CD4-positive, alpha-beta T cell treated with Interleukin-4 for 1 hour (primary cell): Measurements from ENCODE around the gene SCAPER.
"Not testable (repeated sequence)": the region's sequence is repeated elsewhere in the genome, so short reads cannot be mapped to it uniquely, and the experiment has no call there.

Experiments used
- DNase-seq, 2 donors: peaks; one replicate each; pipeline ENCODE4 v3.0.0-alpha.2; 2020 to 2022

SCAPER gene

DNA sequence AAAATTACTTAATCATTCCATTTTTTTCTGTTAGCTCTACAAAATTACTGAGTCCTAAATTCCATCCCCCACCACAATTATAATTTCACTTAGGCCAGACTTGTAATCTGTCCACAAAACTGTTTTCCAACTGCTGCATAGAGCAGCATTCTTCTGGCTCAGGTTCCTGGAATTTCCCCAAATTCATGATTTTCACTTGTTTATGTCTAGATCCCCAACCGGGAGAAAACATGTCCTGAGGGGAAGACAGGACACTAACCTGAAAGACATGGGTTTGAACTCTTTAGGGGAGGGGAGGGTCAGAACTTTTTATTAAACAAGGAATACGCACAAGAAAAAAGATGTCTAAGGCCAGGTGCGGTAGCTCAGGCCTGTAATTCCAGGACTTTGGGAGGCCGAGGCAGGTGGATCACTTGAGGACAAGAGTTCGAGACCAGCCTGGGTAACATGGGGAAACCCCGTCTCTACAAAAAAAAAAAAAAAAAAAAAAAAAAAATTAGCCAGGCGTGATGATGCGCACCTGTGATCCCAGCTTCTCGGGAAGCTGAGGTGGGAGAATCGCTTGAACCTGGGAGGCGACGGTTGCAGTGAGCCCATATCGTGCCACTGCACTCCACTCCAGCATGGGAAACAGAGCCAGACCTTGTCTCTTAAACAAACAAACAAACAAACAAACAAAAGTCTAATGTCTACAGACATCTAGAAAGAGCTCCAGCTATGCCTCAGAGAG lies 595.4 kb downstream of the SCAPER start:
- DNase-seq, result no peak

DNA sequence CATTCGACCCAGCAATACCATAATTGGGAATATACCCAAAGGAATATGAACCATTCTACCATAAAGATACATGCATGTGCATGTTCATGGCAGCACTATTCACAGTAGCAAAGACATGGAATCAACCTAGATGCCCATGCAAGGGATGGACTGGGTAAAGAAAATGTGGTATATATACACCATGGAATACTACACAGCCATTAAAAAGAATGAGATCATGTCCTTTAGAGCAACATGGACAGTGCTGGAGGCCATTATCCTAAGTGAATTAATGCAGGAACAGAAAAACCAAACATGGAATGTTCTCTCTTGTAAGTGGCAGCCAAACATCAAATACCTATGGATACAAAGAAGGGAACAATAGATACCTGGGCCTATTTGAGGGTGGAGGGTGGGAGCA lies 601.2 kb downstream of the SCAPER start:
- no peak for DNase-seq

DNA sequence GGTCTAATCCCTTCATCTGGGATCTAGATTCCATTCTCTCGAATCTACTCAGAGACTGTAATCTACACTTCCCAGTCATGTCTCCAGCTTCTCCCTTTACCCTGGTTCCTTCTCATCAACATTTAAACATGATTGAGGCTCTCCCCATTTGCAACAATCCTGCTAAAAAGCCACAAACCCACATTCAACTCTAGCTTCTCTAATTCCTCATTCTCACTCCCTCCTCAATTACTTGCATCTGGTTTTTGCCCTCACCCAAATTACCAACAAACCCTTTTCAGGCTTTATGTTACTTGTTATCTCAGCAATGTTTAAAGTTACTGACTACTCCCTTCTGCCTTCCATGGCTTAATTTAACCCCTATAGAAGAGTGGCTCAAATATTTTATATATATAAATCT lies 605.4 kb downstream of the SCAPER start:
- DNase-seq, result no peak

DNA sequence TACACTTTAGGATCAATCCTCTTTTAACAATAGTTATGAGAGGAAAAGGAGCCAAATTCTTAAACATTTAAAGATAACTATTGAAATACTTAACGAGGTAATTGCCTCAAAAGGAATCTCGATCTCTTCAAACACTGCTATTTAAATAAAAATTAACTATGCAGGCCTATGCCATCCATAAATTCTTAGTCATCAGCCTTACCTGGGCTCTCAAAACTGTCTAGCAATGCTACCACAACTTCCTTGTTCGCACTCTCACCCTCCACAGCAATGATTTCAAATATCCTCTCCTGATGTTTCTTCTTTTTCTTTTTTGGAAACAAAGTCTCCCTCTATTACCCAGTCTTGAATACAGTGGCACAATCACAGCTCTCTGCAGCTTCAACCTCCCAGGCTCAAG lies 606.2 kb downstream of the SCAPER start:
- no peak for DNase-seq

DNA sequence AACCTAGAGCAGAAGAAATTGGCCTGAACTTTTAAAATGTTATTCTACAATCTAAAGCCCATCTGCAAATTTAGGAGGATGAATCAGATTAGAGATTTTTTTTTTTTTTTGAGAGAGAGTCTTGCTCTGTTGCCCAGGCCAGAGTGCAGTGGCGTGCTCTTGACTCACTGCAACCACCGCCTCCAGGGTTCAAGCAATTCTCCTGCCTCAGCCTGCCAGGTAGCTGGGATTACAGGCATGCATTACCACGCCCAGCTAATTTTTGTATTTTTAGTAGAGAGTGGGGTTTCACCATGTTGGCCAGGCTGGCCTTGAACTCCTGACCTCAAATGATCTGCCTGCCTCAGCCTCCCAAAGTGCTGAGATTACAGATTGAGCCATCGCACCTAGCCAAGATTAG lies 607.2 kb downstream of the SCAPER start:
- not testable (repeated sequence) for DNase-seq
